GM12878 (cell line): ENCODE results near the gene ATP5MK. TPM values are rescaled to one million over a fixed set of nuclear protein-coding genes. Genes with fewer than 3 reads are reported as not detected.

ENCODE experiments used
- ATAC-seq: fragments of 200-7000 bp; cut with Tn5 transposase; 3 replicates; pipeline ENCODE4 v1.9.1; 2020; ENCODE audit warnings: mild to moderate bottlenecking, moderate library complexity
- BruUV-seq: library from RNA; stranded (reverse); fragments of 400-500 nt; replicated peaks from 2 replicates; lab custom pipeline; 2021; lab: Mats Ljungman, UMichigan
- CTCF ChIA-PET: fragments of 300-600 bp; sonication (Branson Sonifier 250); formaldehyde crosslinking; extraction: SDS; loops from one replicate; lab custom pipeline; 2021; ENCODE audit warnings: inconsistent platforms; lab: Yijun Ruan, JAX
- POLR2A ChIA-PET: fragments of 350-600 bp; formaldehyde crosslinking; extraction: SDS; loops from one replicate; lab custom pipeline; 2021; ENCODE audit warnings: inconsistent platforms; lab: Charles Lee
- RAD21 ChIA-PET: fragments of 300-600 bp; sonication (Branson Sonifier 250); formaldehyde crosslinking; loops from one replicate; lab custom pipeline; 2023; ENCODE audit warnings: antibody characterized with exemption; ENCODE audit not compliant: unreplicated experiment; lab: Charles Lee
- SMC1A ChIA-PET: fragments of 300-600 bp; sonication (Branson Sonifier 250); formaldehyde crosslinking; loops from one replicate; lab custom pipeline; 2023; ENCODE audit not compliant: unreplicated experiment, uncharacterized antibody; lab: Charles Lee
- DNase-seq: peaks from one replicate; pipeline ENCODE4 v3.0.0-alpha.2; 2011; ENCODE audit warnings: low read depth, low spot score
- FAIRE-seq: peaks from 3 replicates; lab custom pipeline; 2011; peaks lifted over from hg19 to GRCh38; lab: Jason Lieb, UNC
- H2AFZ ChIP-seq: 2 replicates; pipeline ENCODE4 v1.6.0; 2011; ENCODE audit warnings: low read depth, low read length, control low read depth; ENCODE audit not compliant: control insufficient read depth
- H3K27ac ChIP-seq: 2 replicates; pipeline ENCODE4 v1.5.1; 2011; ENCODE audit warnings: control low read depth; ENCODE audit not compliant: control insufficient read depth, insufficient read depth
- H3K27me3 ChIP-seq, 2 experiments: replicated peaks in 1 of 2; 2 replicates each; pipeline versions ENCODE4 v1.6.0 to v1.6.1; 2011; ENCODE audit warnings: low read length in 1 of 2; ENCODE audit not compliant: control insufficient read depth in 2 of 2, insufficient read depth in 2 of 2
- H3K36me3 ChIP-seq, 2 experiments: 2 replicates each; pipeline ENCODE4 v1.5.1; 2011; ENCODE audit warnings: low read length in 1 of 2; ENCODE audit not compliant: control insufficient read depth in 2 of 2, insufficient read depth in 2 of 2
- H3K4me1 ChIP-seq: 2 replicates; pipeline ENCODE4 v1.6.1; 2011; ENCODE audit warnings: mild to moderate bottlenecking, low read length, moderate library complexity, mixed read lengths; ENCODE audit not compliant: control insufficient read depth, insufficient read depth
- H3K4me2 ChIP-seq: 2 replicates; pipeline ENCODE4 v1.6.0; 2011; ENCODE audit warnings: control low read depth; ENCODE audit not compliant: control insufficient read depth, insufficient read depth
- H3K4me3 ChIP-seq: fragments of 200-600 bp; sonication (generic); 2 replicates; pipeline ENCODE4 v1.5.1; 2016
- H3K79me2 ChIP-seq: 2 replicates; pipeline ENCODE4 v1.6.0; 2011; ENCODE audit warnings: low read length; ENCODE audit not compliant: control insufficient read depth, insufficient read depth
- H3K9ac ChIP-seq: 2 replicates; pipeline ENCODE4 v1.8.0; 2011; ENCODE audit warnings: low read length, control low read depth, mixed read lengths; ENCODE audit not compliant: control insufficient read depth, insufficient read depth
- H3K9me3 ChIP-seq: replicated peaks from 3 replicates; pipeline ENCODE4 v1.5.1; 2011; ENCODE audit warnings: mild to moderate bottlenecking, low read length; ENCODE audit not compliant: control insufficient read depth, insufficient read depth
- H4K20me1 ChIP-seq: 2 replicates; pipeline ENCODE4 v1.6.0; 2011; ENCODE audit not compliant: control insufficient read depth, insufficient read depth
- CBX3 ChIP-seq: fragments of 200-600 bp; sonication (generic); IDR thresholded peaks from 2 replicates; pipeline ENCODE4 v1.6.1; 2016; ENCODE audit warnings: low read depth, borderline replicate concordance
- CREB1 ChIP-seq: IDR thresholded peaks from 2 replicates; pipeline ENCODE4 v1.6.1; 2012; ENCODE audit warnings: low read depth, mild to moderate bottlenecking, inconsistent platforms
- E4F1 ChIP-seq: fragments of 450-650 bp; IDR thresholded peaks from 2 replicates; pipeline ENCODE4 v1.6.1; 2018; ENCODE audit warnings: borderline replicate concordance, mild to moderate bottlenecking; ENCODE audit not compliant: partially characterized antibody
- EP300 ChIP-seq, 2 experiments: fragments of 150-350 bp in 1 of 2; IDR thresholded peaks; 2 replicates each; pipeline ENCODE4 v1.6.1; 2011 to 2012; ENCODE audit warnings: low read depth in 2 of 2, low read length in 2 of 2, borderline replicate concordance in 1 of 2, improper control_type of control experiment in 1 of 2, inconsistent platforms in 1 of 2; ENCODE audit not compliant: control insufficient read depth in 1 of 2
- FOS ChIP-seq: IDR thresholded peaks from 3 replicates; pipeline ENCODE4 v1.6.1; 2011; ENCODE audit warnings: borderline replicate concordance; ENCODE audit not compliant: insufficient read length; ENCODE audit errors: extremely low read depth
- FOXM1 ChIP-seq: IDR thresholded peaks from 2 replicates; pipeline ENCODE4 v1.6.1; 2012; ENCODE audit warnings: low read depth, mild to moderate bottlenecking, inconsistent platforms, low read length, moderate library complexity
- HDGF ChIP-seq: fragments of 450-650 bp; IDR thresholded peaks from 2 replicates; pipeline ENCODE4 v1.6.1; 2016; ENCODE audit warnings: antibody characterized with exemption
- JUNB ChIP-seq: IDR thresholded peaks from 2 replicates; pipeline ENCODE4 v1.6.1; 2016; ENCODE audit warnings: antibody characterized with exemption, mild to moderate bottlenecking
- RB1 ChIP-seq: fragments of 450-650 bp; formaldehyde crosslinking; IDR thresholded peaks from 2 replicates; pipeline ENCODE4 v1.6.1; 2017; ENCODE audit warnings: mild to moderate bottlenecking, borderline replicate concordance
- RELB ChIP-seq: fragments of 450-650 bp; IDR thresholded peaks from 2 replicates; pipeline ENCODE4 v1.6.1; 2017; ENCODE audit warnings: low read depth, mild to moderate bottlenecking, moderate library complexity
- REST ChIP-seq: IDR thresholded peaks from 2 replicates; pipeline ENCODE4 v1.6.1; 2012; ENCODE audit warnings: mild to moderate bottlenecking, low read depth, low read length
- SMAD5 ChIP-seq: IDR thresholded peaks from 2 replicates; pipeline ENCODE4 v1.6.1; 2016; ENCODE audit warnings: antibody characterized with exemption, low read depth
- SREBF1 ChIP-seq: IDR thresholded peaks from 2 replicates; pipeline ENCODE4 v1.6.1; 2012; ENCODE audit warnings: mild to moderate bottlenecking, low read length
- SUZ12 ChIP-seq: fragments of 200-600 bp; sonication (generic); IDR thresholded peaks from one replicate; pipeline ENCODE4 v1.6.1; 2018; ENCODE audit warnings: antibody characterized with exemption, mild to moderate bottlenecking; ENCODE audit not compliant: unreplicated experiment
- USF2 ChIP-seq: IDR thresholded peaks from 2 replicates; pipeline ENCODE4 v1.6.1; 2011; ENCODE audit warnings: low read depth, low read length, improper control_type of control experiment, borderline replicate concordance
- ZNF24 ChIP-seq: fragments of 450-650 bp; IDR thresholded peaks from 2 replicates; pipeline ENCODE4 v1.6.1; 2017; ENCODE audit warnings: antibody characterized with exemption, mild to moderate bottlenecking
- WGBS: methylation state at CpG from one replicate; pipeline ENCODE4 v1.1.6; 2016; ENCODE audit warnings: low lambda C conversion rate; ENCODE audit not compliant: insufficient replicate concordance, insufficient coverage; ENCODE audit errors: missing lambda C conversion rate; 5-methylcytosine and 5-hydroxymethylcytosine counted together
- in situ Hi-C: fragments of 300-500 bp; cut with MboI; formaldehyde crosslinking; loops from 9 replicates; pipeline ENCODE4 v1.14.3; 2018; ENCODE audit warnings: mixed read lengths
- intact Hi-C: fragments of 100-400 bp; cut with micrococcal nuclease; formaldehyde crosslinking; loops from one replicate; pipeline ENCODE4 v1.14.2; 2022; ENCODE audit not compliant: unreplicated experiment
- polyA plus RNA-seq, 11 experiments: library from polyadenylated mRNA; depleted of rRNA in 4 of 11; unstranded in 6 of 11; stranded (reverse) in 5 of 11; fragments of >200 nt; fragmentation: Nextera tagmentation in 4 of 11; fragmentation: Illumina TruSeq in 1 of 11; extraction: Ambion mirVana in 4 of 11; extraction: Trizol in 1 of 11; gene quantifications; 1 replicate in 1 of 11; 2 replicates in 10 of 11; pipeline versions ENCODE4 v1.2.1 to v1.2.3, GENCODE V29; 2011 to 2016; ENCODE audit warnings: inconsistent platforms in 2 of 11, missing spikeins in 2 of 11, low read depth in 1 of 11
- total RNA-seq, 4 experiments: library from RNA; depleted of rRNA in 3 of 4; stranded (reverse); fragments of >200 nt in 3 of 4; fragmentation: Illumina TruSeq in 1 of 4; extraction: Trizol in 1 of 4; gene quantifications; 2 replicates each; pipeline versions ENCODE4 v1.2.1 to v1.2.3, GENCODE V29; 2013 to 2021

The ATP5MK gene
- total and polyA plus RNA-seq, 10 of the 15 experiments (the other 5 are each of a cell fraction or from before 2014, with no cell fraction given) = 240 to 1,790 (median 626) TPM

- intact Hi-C loops (no loop called here), in situ Hi-C loops (no loop called here)
- ChIA-PET SMC1A (interaction anchor here (1.1 kb wide), 1 partner anchor 9 kb away, joined by 3 read pairs; no protein-coding TSS in a partner anchor), RAD21 (no interaction called here), CTCF (no interaction called here), POLR2A (interaction anchor here (1.1 kb wide), 1 partner anchor 23 kb away, joined by 4 read pairs; no protein-coding TSS in a partner anchor)
- no peak overlapping the region for H3K9ac ChIP-seq
- H4K20me1 ChIP-seq = no peaks in the 10 kb centered on the region
- H3K36me3 ChIP-seq = no peaks in the 10 kb centered on the region
- DNase-seq = no peak
- no peak overlapping the region for H3K4me2 ChIP-seq
- BruUV-seq = no TSS peak
- no peak overlapping the region for H3K27ac ChIP-seq
- H3K27me3 ChIP-seq = no peaks in the 10 kb centered on the region
- H2AFZ ChIP-seq = no peak overlapping the region
- ATAC-seq = no peak
- no peak overlapping the region for H3K4me3 ChIP-seq
- no peaks in the 10 kb centered on the region for H3K9me3 ChIP-seq
- WGBS = 41% methylated on average over 5 of the region's 5 CpGs
- H3K79me2 ChIP-seq = peaks cover 2% of the 10 kb centered on the region
- FAIRE-seq = no peak
- no peaks in the 10 kb centered on the region for H3K4me1 ChIP-seq
- TF ChIP-seq SREBF1 (no peak), RB1 (no peak), SUZ12 (no peak), FOS (no peak), CREB1 (no peak), JUNB (no peak), SMAD5 (no peak), CBX3 (no peak), USF2 (no peak), E4F1 (no peak), ZNF24 (no peak), RELB (no peak), HDGF (no peak), REST (no peak), FOXM1 (no peak), EP300 (IDR thresholded peaks at IDR 0.05; ENCODE audit: borderline replicate concordance in 1 of 2, control insufficient read depth in 1 of 2, low read depth in 2 of 2, low read length in 2 of 2) (no peak)
Observed at GRCh38 chr10:103355906-103356599, 40.2 kb downstream of the ATP5MK start.
